Measurements from ENCODE around the gene ZBTB33.

ZBTB33 gene

DNA sequence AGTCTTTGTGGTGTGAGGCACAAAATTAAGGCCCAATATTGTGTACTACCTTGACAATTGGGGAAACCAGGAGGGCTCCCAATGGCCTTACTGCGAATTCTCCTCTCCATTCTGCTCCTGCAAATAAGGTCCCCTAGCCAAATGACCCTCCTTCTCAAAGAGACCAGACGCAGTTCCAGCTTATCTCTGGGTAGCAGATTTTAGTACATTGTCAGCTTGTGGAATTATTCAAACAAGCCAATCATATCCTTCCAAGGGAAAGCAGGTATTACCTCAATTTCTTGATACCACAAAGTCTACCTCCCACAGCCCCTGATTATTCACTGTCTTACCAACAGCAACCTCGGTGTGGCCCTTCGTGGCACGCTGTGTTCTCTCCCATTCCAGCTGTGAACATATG is 7.8 kb upstream of the ZBTB33 start:
- H3K4me1 ChIP-seq: no peaks in the 10 kb centered on the region
- TF ChIP-seq, protein P1, sequence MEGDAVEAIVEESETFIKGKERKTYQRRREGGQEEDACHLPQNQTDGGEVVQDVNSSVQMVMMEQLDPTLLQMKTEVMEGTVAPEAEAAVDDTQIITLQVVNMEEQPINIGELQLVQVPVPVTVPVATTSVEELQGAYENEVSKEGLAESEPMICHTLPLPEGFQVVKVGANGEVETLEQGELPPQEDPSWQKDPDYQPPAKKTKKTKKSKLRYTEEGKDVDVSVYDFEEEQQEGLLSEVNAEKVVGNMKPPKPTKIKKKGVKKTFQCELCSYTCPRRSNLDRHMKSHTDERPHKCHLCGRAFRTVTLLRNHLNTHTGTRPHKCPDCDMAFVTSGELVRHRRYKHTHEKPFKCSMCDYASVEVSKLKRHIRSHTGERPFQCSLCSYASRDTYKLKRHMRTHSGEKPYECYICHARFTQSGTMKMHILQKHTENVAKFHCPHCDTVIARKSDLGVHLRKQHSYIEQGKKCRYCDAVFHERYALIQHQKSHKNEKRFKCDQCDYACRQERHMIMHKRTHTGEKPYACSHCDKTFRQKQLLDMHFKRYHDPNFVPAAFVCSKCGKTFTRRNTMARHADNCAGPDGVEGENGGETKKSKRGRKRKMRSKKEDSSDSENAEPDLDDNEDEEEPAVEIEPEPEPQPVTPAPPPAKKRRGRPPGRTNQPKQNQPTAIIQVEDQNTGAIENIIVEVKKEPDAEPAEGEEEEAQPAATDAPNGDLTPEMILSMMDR (IDR thresholded peaks at IDR 0.05; ENCODE audit: low read depth, low read length): no peak
- H3K9me3 ChIP-seq: no peaks in the 10 kb centered on the region
- no peak for DNase-seq
- no peaks in the 10 kb centered on the region for H3K27me3 ChIP-seq
- no peaks in the 10 kb centered on the region for H3K36me3 ChIP-seq
- no peak overlapping the region for H3K4me3 ChIP-seq (ENCODE audit: low read depth, low read length)

DNA sequence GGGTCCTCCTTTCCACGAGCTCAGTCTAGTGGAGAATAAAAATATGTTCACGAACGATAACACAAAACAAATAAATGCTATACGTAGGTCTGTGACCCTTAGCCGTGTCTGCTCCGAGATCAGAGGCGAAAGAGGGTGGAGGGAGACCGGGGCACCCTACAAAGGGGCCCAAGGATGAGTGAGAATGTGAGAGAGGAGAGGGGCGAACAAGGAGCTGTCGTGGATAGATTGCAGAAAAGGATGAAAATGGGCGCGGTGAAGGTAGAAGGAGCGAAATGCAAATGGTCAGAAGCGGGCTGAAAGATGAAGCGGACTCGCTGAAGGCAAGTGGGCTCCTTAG is 6.2 kb upstream of the ZBTB33 start:
- H3K4me1 ChIP-seq: no peaks in the 10 kb centered on the region
- H3K27me3 ChIP-seq: no peaks in the 10 kb centered on the region
- TF ChIP-seq, protein P1 (IDR thresholded peaks at IDR 0.05; ENCODE audit: low read depth, low read length): no peak
- no peaks in the 10 kb centered on the region for H3K9me3 ChIP-seq
- no peaks in the 10 kb centered on the region for H3K36me3 ChIP-seq
- DNase-seq: no peak
- peak overlapping the region; percentile 83 for H3K4me3 ChIP-seq (ENCODE audit: low read depth, low read length)

DNA sequence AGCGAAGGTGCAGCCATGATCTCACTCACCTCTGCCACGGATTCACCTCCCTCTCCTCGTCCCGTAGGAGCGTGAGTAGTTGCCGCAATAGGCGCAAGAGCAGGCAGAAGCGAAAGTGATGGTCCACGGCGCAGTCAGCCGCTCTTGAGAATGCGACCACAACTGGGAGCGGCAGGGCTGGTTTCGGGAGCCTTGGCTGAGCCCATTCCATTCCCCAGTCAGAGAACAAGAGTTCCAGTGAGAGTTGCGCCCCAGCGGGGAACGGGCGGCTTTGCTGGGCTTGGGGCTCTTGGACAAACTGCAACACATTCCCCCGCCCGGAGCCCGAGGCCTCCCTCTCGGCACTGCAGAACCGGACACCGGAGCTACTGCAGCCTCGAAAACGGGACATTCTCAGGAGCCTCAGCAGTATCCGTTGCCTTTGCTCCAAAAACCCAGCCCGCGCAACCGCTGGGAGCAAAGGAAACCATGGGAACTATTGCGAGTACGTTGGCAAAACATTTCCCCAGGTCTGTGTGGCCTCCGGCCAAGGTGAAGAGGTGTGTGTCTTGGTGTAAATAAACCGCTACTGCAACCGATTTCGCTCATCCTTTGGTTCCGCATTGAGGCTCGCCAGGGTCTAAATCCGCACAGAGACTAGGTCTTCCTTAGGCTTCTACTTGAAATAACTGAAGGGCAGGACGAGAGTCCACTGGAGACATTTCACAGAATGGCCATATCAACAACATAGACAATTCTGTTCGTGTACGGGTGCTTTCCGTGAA is 5.7 kb upstream of the ZBTB33 start:
- peak; percentile 62 for DNase-seq
- H3K36me3 ChIP-seq: no peaks in the 10 kb centered on the region
- H3K4me1 ChIP-seq: no peaks in the 10 kb centered on the region
- H3K9me3 ChIP-seq: no peaks in the 10 kb centered on the region
- H3K27me3 ChIP-seq: no peaks in the 10 kb centered on the region
- H3K4me3 ChIP-seq (ENCODE audit: low read depth, low read length): peak overlapping the region; percentile 83
- TF ChIP-seq, protein P1 (IDR thresholded peaks at IDR 0.05; ENCODE audit: low read depth, low read length): no peak

DNA sequence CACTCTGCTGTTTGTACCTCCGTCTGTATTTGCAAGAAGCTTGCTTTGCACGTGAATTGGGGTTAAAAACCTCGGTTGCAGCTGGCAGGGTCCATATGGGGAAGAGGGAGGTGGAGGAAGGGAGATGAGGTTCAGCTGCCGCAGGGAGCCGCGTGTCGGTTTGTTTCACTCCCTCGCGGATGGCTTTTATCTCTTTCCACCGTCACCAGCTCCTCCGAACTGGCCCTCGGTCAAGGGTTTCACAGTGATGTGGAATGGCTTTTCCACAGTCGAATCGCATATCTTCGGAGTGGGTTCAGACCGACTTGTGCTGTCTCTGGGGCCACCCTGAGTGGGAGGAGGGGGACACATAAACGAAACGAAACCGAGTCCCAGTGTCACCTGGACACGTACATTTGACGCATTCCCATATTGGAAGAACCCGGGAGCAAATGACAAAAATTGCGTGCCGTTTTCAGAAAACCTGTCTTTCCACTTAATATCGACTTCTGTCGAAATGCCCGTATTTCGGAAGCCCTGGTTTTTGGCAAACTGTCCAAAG is 929 bp downstream of the ZBTB33 start:
- TF ChIP-seq, protein P1 (IDR thresholded peaks at IDR 0.05; ENCODE audit: low read depth, low read length): no peak
- Histone ChIP-seq H3K4me3 (ENCODE audit: low read depth, low read length) (peak overlapping the region; percentile 82), H3K9me3 (no peaks in the 10 kb centered on the region), H3K27me3 (no peaks in the 10 kb centered on the region), H3K4me1 (no peaks in the 10 kb centered on the region), H3K36me3 (peaks cover 15% of the 10 kb centered on the region)
- DNase-seq: peak; percentile 16

DNA sequence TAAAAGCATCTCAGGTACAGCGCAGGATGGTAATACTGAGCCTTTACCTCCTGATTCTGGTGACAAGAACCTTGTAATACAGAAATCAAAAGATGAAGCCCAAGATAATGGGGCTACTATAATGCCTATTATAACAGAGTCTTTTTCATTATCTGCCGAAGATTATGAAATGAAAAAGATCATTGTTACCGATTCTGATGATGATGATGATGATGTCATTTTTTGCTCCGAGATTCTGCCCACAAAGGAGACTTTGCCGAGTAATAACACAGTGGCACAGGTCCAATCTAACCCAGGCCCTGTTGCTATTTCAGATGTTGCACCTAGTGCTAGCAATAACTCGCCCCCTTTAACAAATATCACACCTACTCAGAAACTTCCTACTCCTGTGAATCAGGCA is 3.2 kb downstream of the ZBTB33 start:
- TF ChIP-seq, protein P1 (IDR thresholded peaks at IDR 0.05; ENCODE audit: low read depth, low read length): no peak
- Histone ChIP-seq H3K36me3 (peaks cover 15% of the 10 kb centered on the region), H3K9me3 (no peaks in the 10 kb centered on the region), H3K4me3 (ENCODE audit: low read depth, low read length) (no peak overlapping the region), H3K27me3 (no peaks in the 10 kb centered on the region), H3K4me1 (no peaks in the 10 kb centered on the region)
- no peak for DNase-seq

DNA sequence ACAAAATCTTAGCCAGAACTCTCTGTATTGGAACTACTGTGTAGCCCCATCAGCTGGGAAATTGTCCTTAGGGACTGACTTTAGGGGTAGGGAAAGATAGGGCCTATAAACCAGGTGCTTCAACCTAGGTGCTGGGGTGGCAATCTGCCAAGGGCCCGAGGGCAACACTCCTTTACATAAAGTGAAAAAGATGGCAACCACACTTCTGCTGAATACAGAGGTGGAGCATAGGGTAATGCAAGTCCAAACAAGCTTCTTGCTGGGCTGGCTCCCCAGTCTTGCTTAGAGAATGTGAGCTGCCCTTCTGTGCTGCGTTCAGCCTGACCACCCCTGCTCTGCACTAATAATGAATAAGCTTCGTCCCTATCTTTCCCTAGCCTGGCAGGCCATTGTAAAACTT is 9.8 kb downstream of the ZBTB33 start:
- Histone ChIP-seq H3K36me3 (no peaks in the 10 kb centered on the region), H3K27me3 (no peaks in the 10 kb centered on the region), H3K4me1 (no peaks in the 10 kb centered on the region), H3K4me3 (ENCODE audit: low read depth, low read length) (no peak overlapping the region), H3K9me3 (no peaks in the 10 kb centered on the region)
- TF ChIP-seq, protein P1 (IDR thresholded peaks at IDR 0.05; ENCODE audit: low read depth, low read length): no peak
- DNase-seq: no peak

All from BE2C (cell line).